Tibial nerve (tissue), 4 donors: ENCODE data around the gene ST8SIA5. TPM values are rescaled to one million over a fixed set of nuclear protein-coding genes. Genes with fewer than 3 reads are reported as not detected.

ENCODE experiments used
- DNase-seq, 2 donors: peaks; one replicate each; pipeline ENCODE4 v3.0.0-alpha.2; 2019; ENCODE audit warnings: low spot score in 2 of 2
- H3K27ac ChIP-seq, 4 donors: fragments of 200-600 bp; sonication (generic) in 3 of 4; one replicate each; pipeline ENCODE4 v1.5.1; 2017 to 2019; ENCODE audit warnings: mild to moderate bottlenecking in 1 of 4
- H3K27me3 ChIP-seq, 2 donors: fragments of 200-600 bp; sonication (generic) in 1 of 2; one replicate each; pipeline versions ENCODE4 v1.5.1 to v1.6.0; 2017 to 2019
- H3K36me3 ChIP-seq, 3 donors: fragments of 200-600 bp; sonication (generic); one replicate each; pipeline ENCODE4 v1.5.1; 2018 to 2019
- H3K4me1 ChIP-seq, 4 donors: fragments of 200-600 bp; sonication (generic) in 3 of 4; one replicate each; pipeline ENCODE4 v1.5.1; 2017 to 2019
- H3K4me3 ChIP-seq, 4 donors: fragments of 200-600 bp; sonication (generic) in 3 of 4; one replicate each; pipeline ENCODE4 v1.5.1; 2017 to 2019; ENCODE audit warnings: mild to moderate bottlenecking in 1 of 4, moderate library complexity in 1 of 4
- H3K9me3 ChIP-seq, 4 donors: fragments of 200-600 bp; sonication (generic) in 3 of 4; one replicate each; pipeline ENCODE4 v1.5.1; 2017 to 2019
- EP300 ChIP-seq, 2 donors: sonication (generic); formaldehyde crosslinking; IDR thresholded peaks; one replicate each; pipeline ENCODE4 v1.6.1; 2017; ENCODE audit warnings: antibody characterized with exemption in 2 of 2, mild to moderate bottlenecking in 1 of 2
- POLR2A ChIP-seq, 2 donors: fragments of 450-650 bp; IDR thresholded peaks; one replicate each; pipeline ENCODE4 v1.6.1; 2017; ENCODE audit warnings: antibody characterized with exemption in 2 of 2, mild to moderate bottlenecking in 2 of 2, moderate library complexity in 2 of 2
- WGBS, 2 donors: methylation state at CpG; one replicate each; pipeline ENCODE4 v1.1.5; 2018; 5-methylcytosine and 5-hydroxymethylcytosine counted together
- total RNA-seq, 4 donors: library from RNA; depleted of rRNA; stranded (reverse); fragments of >200 nt; gene quantifications; one replicate each; pipeline ENCODE4 v1.1.0, GENCODE V29; 2016
- TF ChIP-seq, protein P1 (sequence below), 5 experiments: fragments of 200-600 bp in 3 of 5; fragments of 450-650 bp in 2 of 5; sonication (generic) in 3 of 5; IDR thresholded peaks; one replicate each; pipeline ENCODE4 v1.5.1; 2016 to 2019; ENCODE audit warnings: antibody characterized with exemption in 5 of 5, mild to moderate bottlenecking in 3 of 5, moderate library complexity in 2 of 5

Gene ST8SIA5
- total RNA-seq, 4 donors from 2014 or later: not detected

- no peaks in the 10 kb centered on the region for H3K9me3 ChIP-seq
- DNase-seq: no peak
- H3K27me3 ChIP-seq: no peaks in the 10 kb centered on the region
- no peak overlapping the region for H3K4me3 ChIP-seq
- no peaks in the 10 kb centered on the region for H3K36me3 ChIP-seq
- no peaks in the 10 kb centered on the region for H3K4me1 ChIP-seq
- WGBS, 2 donors: 68 to 71% methylated on average over 3 of the region's 3 CpGs
- no peak for TF ChIP-seq POLR2A (IDR thresholded peaks at IDR 0.05)
- TF ChIP-seq, protein P1, sequence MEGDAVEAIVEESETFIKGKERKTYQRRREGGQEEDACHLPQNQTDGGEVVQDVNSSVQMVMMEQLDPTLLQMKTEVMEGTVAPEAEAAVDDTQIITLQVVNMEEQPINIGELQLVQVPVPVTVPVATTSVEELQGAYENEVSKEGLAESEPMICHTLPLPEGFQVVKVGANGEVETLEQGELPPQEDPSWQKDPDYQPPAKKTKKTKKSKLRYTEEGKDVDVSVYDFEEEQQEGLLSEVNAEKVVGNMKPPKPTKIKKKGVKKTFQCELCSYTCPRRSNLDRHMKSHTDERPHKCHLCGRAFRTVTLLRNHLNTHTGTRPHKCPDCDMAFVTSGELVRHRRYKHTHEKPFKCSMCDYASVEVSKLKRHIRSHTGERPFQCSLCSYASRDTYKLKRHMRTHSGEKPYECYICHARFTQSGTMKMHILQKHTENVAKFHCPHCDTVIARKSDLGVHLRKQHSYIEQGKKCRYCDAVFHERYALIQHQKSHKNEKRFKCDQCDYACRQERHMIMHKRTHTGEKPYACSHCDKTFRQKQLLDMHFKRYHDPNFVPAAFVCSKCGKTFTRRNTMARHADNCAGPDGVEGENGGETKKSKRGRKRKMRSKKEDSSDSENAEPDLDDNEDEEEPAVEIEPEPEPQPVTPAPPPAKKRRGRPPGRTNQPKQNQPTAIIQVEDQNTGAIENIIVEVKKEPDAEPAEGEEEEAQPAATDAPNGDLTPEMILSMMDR (IDR thresholded peaks at IDR 0.05): no peak
- no peak for TF ChIP-seq EP300 (IDR thresholded peaks at IDR 0.05)
- H3K27ac ChIP-seq: no peak overlapping the region
These were observed 49.9 kb downstream of the ST8SIA5 start for GRCh38 chr18:46706968-46707367.

- 41 to 46% methylated on average over 4 to 5 of the region's 5 CpGs for WGBS, 2 donors
- H3K4me3 ChIP-seq: no peak overlapping the region
- TF ChIP-seq POLR2A (IDR thresholded peaks at IDR 0.05) (no peak), EP300 (IDR thresholded peaks at IDR 0.05) (no peak)
- TF ChIP-seq, protein P1 (IDR thresholded peaks at IDR 0.05): no peak
- no peaks in the 10 kb centered on the region for H3K27me3 ChIP-seq
- H3K4me1 ChIP-seq: no peaks in the 10 kb centered on the region
- no peaks in the 10 kb centered on the region for H3K36me3 ChIP-seq
- H3K27ac ChIP-seq: no peak overlapping the region
- DNase-seq: no peak
- H3K9me3 ChIP-seq: no peaks in the 10 kb centered on the region
These were observed 51.3 kb downstream of the ST8SIA5 start for GRCh38 chr18:46705521-46705920.

DNA sequence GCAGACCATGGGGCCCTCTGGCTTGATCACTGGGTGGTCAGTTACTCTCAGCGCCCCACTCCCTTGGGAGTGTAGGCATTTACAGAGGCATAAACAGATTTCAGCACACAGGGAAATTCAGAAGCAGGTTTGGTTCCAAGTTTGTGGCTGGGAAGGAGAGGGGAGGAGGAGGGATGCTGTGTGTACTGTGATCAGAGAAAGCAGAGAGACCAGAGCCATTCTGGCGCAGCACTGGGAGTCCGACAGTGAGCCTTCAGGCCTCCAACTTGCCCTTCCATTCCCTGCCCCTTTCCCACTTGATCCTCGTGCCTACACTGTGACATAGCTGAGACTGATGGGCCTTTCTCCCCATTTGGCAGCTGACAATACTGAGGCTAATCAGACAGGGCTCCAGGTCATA is 52.0 kb downstream of the ST8SIA5 start:
- TF ChIP-seq EP300 (IDR thresholded peaks at IDR 0.05) (no peak), POLR2A (IDR thresholded peaks at IDR 0.05) (no peak)
- TF ChIP-seq, protein P1 (IDR thresholded peaks at IDR 0.05): no peak
- DNase-seq: no peak
- H3K27me3 ChIP-seq: no peaks in the 10 kb centered on the region
- H3K27ac ChIP-seq: no peak overlapping the region
- H3K4me3 ChIP-seq: no peak overlapping the region
- H3K9me3 ChIP-seq: no peaks in the 10 kb centered on the region
- H3K36me3 ChIP-seq: no peaks in the 10 kb centered on the region
- 80 to 85% methylated on average over 4 of the region's 4 CpGs for WGBS, 2 donors
- H3K4me1 ChIP-seq: no peaks in the 10 kb centered on the region

GRCh38 chr18:46704189-46704588 is 52.7 kb downstream of the ST8SIA5 start:
- WGBS, 2 donors: 54% methylated on average over 7 of the region's 7 CpGs
- H3K27me3 ChIP-seq: no peaks in the 10 kb centered on the region
- H3K36me3 ChIP-seq: no peaks in the 10 kb centered on the region
- H3K4me3 ChIP-seq: no peak overlapping the region
- no peak overlapping the region for H3K27ac ChIP-seq
- H3K4me1 ChIP-seq: no peaks in the 10 kb centered on the region
- DNase-seq: no peak
- no peak for TF ChIP-seq POLR2A (IDR thresholded peaks at IDR 0.05)
- TF ChIP-seq, protein P1 (IDR thresholded peaks at IDR 0.05): no peak
- TF ChIP-seq EP300 (IDR thresholded peaks at IDR 0.05): no peak
- H3K9me3 ChIP-seq: no peaks in the 10 kb centered on the region

DNA sequence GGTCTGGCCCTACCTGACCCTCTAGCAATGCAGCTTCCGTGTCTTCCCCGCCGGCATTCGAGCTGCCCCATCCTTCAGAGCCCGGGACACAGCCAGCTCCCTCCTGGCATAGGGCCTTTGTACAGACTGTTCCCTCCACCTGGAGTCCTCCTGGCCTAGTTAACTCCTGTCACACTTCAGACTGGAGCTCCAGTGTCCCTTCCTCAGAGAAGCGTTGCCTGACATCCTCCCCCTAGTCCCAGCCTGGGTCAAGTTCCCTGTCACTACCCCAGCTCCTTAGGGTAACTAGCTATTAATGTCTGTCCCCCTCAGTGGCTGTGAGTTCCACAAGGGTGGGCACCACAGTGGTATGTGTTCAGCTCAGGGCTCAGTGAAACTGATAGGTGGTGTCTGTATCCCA is 54.4 kb downstream of the ST8SIA5 start:
- no peaks in the 10 kb centered on the region for H3K36me3 ChIP-seq
- H3K27me3 ChIP-seq: no peaks in the 10 kb centered on the region
- no peak for DNase-seq
- TF ChIP-seq POLR2A (IDR thresholded peaks at IDR 0.05) (no peak), EP300 (IDR thresholded peaks at IDR 0.05) (no peak)
- TF ChIP-seq, protein P1 (IDR thresholded peaks at IDR 0.05): no peak
- WGBS, 2 donors: 90 to 92% methylated on average over 6 of the region's 6 CpGs
- no peaks in the 10 kb centered on the region for H3K9me3 ChIP-seq
- H3K4me3 ChIP-seq: no peak overlapping the region
- H3K4me1 ChIP-seq: no peaks in the 10 kb centered on the region
- no peak overlapping the region for H3K27ac ChIP-seq
